Lower lobe of right lung (tissue), 1 donor: Measurements from ENCODE around the gene RINT1. TPM values are rescaled to one million over a fixed set of nuclear protein-coding genes. Genes with fewer than 3 reads are reported as not detected.

Experiments
- total RNA-seq: library from RNA; stranded (reverse); fragmentation: NEBNext Ultra II Directional; extraction: Animal tissue kit (Norgen Biotek cat#: 25700); gene quantifications from one replicate; pipeline ENCODE4 v1.2.1, GENCODE V29; 2021
- donor health status: DM: no; HTN: yes; CAD: no; lungs with severe emphysema.

RINT1 gene
- total RNA-seq, 1 donor from 2014 or later: 14.7 TPM

Other genes starting within 250 kb of the RINT1 start
- gene SRPK2, start 143.3 kb upstream of the RINT1 start, total RNA-seq: 43.2 TPM
- 8.4 TPM for gene PUS7, start 9.9 kb upstream of the RINT1 start, total RNA-seq
- gene EFCAB10, start 49.3 kb downstream of the RINT1 start, total RNA-seq: 6.0 TPM